MV-4-11 (cell line): ENCODE data around the gene RTN1.
A peak's percentile ranks its signal among the peaks of the same experiment; 100 is the strongest.

Experiments used
- DNase-seq: peaks from one replicate; lab custom pipeline; 2025; lab: John Stamatoyannopoulos, UW

Gene RTN1

GRCh38 chr14:59788176-59788575, 82.4 kb downstream of the RTN1 start:
- no peak for DNase-seq

GRCh38 chr14:59787045-59787674, 83.4 kb downstream of the RTN1 start:
- DNase-seq: no peak

- DNase-seq: no peak
Measured at GRCh38 chr14:59785629-59786028, 84.9 kb downstream of the RTN1 start.

- DNase-seq: no peak
Measured at GRCh38 chr14:59782760-59783159, 87.8 kb downstream of the RTN1 start.

GRCh38 chr14:59777006-59777579, 93.5 kb downstream of the RTN1 start:
- no peak for DNase-seq

GRCh38 chr14:59776468-59776867, 94.1 kb downstream of the RTN1 start:
- DNase-seq: no peak

GRCh38 chr14:59772233-59772632, 98.3 kb downstream of the RTN1 start:
- no peak for DNase-seq

GRCh38 chr14:59771577-59771976, 99.0 kb downstream of the RTN1 start:
- DNase-seq: no peak

GRCh38 chr14:59769586-59769985, 101.0 kb downstream of the RTN1 start:
- no peak for DNase-seq

- no peak for DNase-seq
Measured at GRCh38 chr14:59768855-59769375, 101.7 kb downstream of the RTN1 start.

GRCh38 chr14:59761851-59762250, 108.7 kb downstream of the RTN1 start:
- DNase-seq: no peak

GRCh38 chr14:59755409-59756135, 115.0 kb downstream of the RTN1 start:
- DNase-seq: no peak

GRCh38 chr14:59754256-59754655, 116.3 kb downstream of the RTN1 start:
- DNase-seq: no peak

- DNase-seq: no peak
Measured at GRCh38 chr14:59753512-59753911, 117.1 kb downstream of the RTN1 start.

- DNase-seq: no peak
Measured at GRCh38 chr14:59751578-59751977, 119.0 kb downstream of the RTN1 start.

GRCh38 chr14:59739794-59740193, 130.8 kb downstream of the RTN1 start:
- peak; percentile 64 for DNase-seq

- DNase-seq: no peak
Measured at GRCh38 chr14:59728304-59728703, 142.3 kb downstream of the RTN1 start.

- no peak for DNase-seq
Measured at GRCh38 chr14:59727073-59727661, 143.4 kb downstream of the RTN1 start.

- DNase-seq: no peak
Measured at GRCh38 chr14:59711080-59711479, 159.5 kb downstream of the RTN1 start.

- DNase-seq: no peak
Measured at GRCh38 chr14:59707778-59708561, 162.6 kb downstream of the RTN1 start.

GRCh38 chr14:59705866-59706265, 164.7 kb downstream of the RTN1 start:
- DNase-seq: no peak

GRCh38 chr14:59705245-59705644, 165.3 kb downstream of the RTN1 start:
- no peak for DNase-seq
